Activated CD4-positive, alpha-beta T cell treated with anti-CD3 and anti-CD28 coated beads for 48 hours (primary cell): Measurements from ENCODE around the gene BRINP2.

Experiments used
- DNase-seq: peaks from one replicate; pipeline ENCODE4 v3.0.0-alpha.2; 2020

Gene BRINP2

DNA sequence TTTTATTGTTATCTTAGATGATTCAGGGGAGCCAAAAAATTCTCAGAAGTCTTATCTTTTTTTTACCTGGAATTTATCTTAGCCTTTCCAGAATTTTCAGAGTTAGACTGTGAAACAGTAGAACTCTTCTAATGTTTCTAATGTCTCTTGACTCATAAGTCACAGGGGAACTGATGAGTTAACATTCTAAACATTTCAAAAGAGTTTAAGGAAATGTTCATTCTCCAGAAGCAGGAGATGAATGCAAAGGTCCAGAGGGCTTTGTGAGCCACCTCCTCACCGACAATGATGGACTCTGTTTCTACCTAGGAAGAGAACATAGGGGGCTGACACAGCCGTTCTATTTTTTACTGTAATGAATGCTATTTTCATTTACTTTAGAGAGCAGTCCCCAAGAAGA, 157.5 kb downstream of the BRINP2 start:
- no peak for DNase-seq

DNA sequence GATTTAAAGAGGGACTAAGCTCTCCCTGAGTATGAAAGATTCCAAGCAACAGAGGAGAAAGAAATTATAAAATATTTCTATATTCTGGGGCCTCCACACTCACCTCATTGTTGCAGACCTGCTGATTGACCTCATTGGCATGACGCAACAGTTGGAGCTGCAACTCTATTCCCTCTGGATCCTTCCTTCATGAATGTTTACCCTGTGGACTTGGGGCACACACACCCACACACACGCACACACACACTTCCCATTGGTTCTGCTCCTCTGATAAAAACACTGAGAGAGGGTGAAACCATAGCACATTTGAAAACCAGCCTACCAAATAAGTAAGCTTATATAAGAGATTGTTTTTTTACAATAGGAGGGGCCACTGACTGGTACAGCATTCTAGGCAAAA, 159.1 kb downstream of the BRINP2 start:
- no peak for DNase-seq
